BE2C (cell line): Measurements from ENCODE around the gene MALT1.

Experiments used
- DNase-seq: peaks from one replicate; pipeline ENCODE4 v3.0.0-alpha.2; 2020
- H3K27me3 ChIP-seq: fragments of 250-450 bp; sonication (Bioruptor Pico); 2 replicates; pipeline ENCODE4 v1.5.1; 2020; ENCODE audit warnings: mild to moderate bottlenecking
- H3K36me3 ChIP-seq: fragments of 250-450 bp; sonication (Bioruptor Pico); 2 replicates; pipeline ENCODE4 v1.5.1; 2020; ENCODE audit warnings: mild to moderate bottlenecking
- H3K4me1 ChIP-seq: fragments of 250-450 bp; sonication (Bioruptor Pico); 2 replicates; pipeline ENCODE4 v1.5.1; 2020
- H3K4me3 ChIP-seq: 2 replicates; pipeline ENCODE4 v1.5.1; 2011; ENCODE audit warnings: low read depth, low read length
- H3K9me3 ChIP-seq: fragments of 250-450 bp; sonication (Bioruptor Pico); 2 replicates; pipeline ENCODE4 v1.5.1; 2020
- CTCF ChIP-seq: IDR thresholded peaks from 2 replicates; pipeline ENCODE4 v1.5.1; 2012; ENCODE audit warnings: mild to moderate bottlenecking, low read depth, low read length

MALT1 gene

GRCh38 chr18:58758046-58758445 is 86.8 kb downstream of the MALT1 start:
- Histone ChIP-seq H3K4me3 (no peak overlapping the region), H3K4me1 (no peaks in the 10 kb centered on the region)

GRCh38 chr18:58758606-58759005 is 87.3 kb downstream of the MALT1 start:
- DNase-seq: no peak

More at GRCh38 chr18:58758046-58758445, 86.8 kb downstream of the MALT1 start:
- DNase-seq: no peak
- H3K27me3 ChIP-seq: no peaks in the 10 kb centered on the region
- no peak for TF ChIP-seq CTCF
- no peaks in the 10 kb centered on the region for H3K9me3 ChIP-seq
- no peaks in the 10 kb centered on the region for H3K36me3 ChIP-seq

GRCh38 chr18:58761241-58761969 is 90.1 kb downstream of the MALT1 start:
- TF ChIP-seq CTCF: no peak
- H3K36me3 ChIP-seq: no peaks in the 10 kb centered on the region
- no peak for DNase-seq
- no peaks in the 10 kb centered on the region for H3K27me3 ChIP-seq
- H3K9me3 ChIP-seq: no peaks in the 10 kb centered on the region
- no peaks in the 10 kb centered on the region for H3K4me1 ChIP-seq
- no peak overlapping the region for H3K4me3 ChIP-seq

More at GRCh38 chr18:58758606-58759005, 87.3 kb downstream of the MALT1 start:
- Histone ChIP-seq H3K9me3 (no peaks in the 10 kb centered on the region), H3K27me3 (no peaks in the 10 kb centered on the region), H3K4me3 (no peak overlapping the region), H3K36me3 (no peaks in the 10 kb centered on the region), H3K4me1 (no peaks in the 10 kb centered on the region)
- no peak for TF ChIP-seq CTCF

GRCh38 chr18:58761970-58762780 is 90.9 kb downstream of the MALT1 start:
- TF ChIP-seq CTCF: no peak

GRCh38 chr18:58762781-58763171 is 91.5 kb downstream of the MALT1 start:
- Histone ChIP-seq H3K27me3 (no peaks in the 10 kb centered on the region), H3K4me1 (no peaks in the 10 kb centered on the region), H3K4me3 (no peak overlapping the region), H3K36me3 (no peaks in the 10 kb centered on the region), H3K9me3 (no peaks in the 10 kb centered on the region)
- no peak for DNase-seq
- no peak for TF ChIP-seq CTCF

More at GRCh38 chr18:58761970-58762780, 90.9 kb downstream of the MALT1 start:
- Histone ChIP-seq H3K4me1 (no peaks in the 10 kb centered on the region), H3K27me3 (no peaks in the 10 kb centered on the region), H3K9me3 (no peaks in the 10 kb centered on the region), H3K4me3 (no peak overlapping the region), H3K36me3 (no peaks in the 10 kb centered on the region)
- DNase-seq: no peak

DNA sequence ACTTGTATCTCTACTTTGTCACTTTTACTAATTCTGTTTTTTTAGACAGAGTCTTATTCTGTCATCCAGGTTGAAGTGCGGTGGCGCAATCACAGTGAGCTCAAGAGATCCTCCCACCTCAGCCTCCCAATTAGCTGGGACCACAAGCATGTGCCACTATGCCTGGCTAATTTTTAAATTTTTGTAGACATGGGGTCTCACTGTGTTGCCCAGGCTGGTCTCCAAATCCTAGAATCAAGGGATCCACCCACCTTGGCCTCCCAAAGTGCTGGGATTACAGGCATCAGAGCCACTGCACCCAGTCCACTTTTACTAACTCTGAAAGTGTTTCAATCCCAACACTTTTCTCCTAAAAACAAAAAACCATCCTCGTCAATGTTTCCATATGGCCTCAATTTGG is 94.9 kb downstream of the MALT1 start:
- H3K9me3 ChIP-seq: no peaks in the 10 kb centered on the region
- H3K36me3 ChIP-seq: no peaks in the 10 kb centered on the region
- no peak for DNase-seq
- TF ChIP-seq CTCF: no peak
- no peaks in the 10 kb centered on the region for H3K4me1 ChIP-seq
- H3K4me3 ChIP-seq: no peak overlapping the region
- H3K27me3 ChIP-seq: no peaks in the 10 kb centered on the region
